ENCODE measurements around the gene BRPF3. TPM values are rescaled to one million over a fixed set of nuclear protein-coding genes. Genes with fewer than 3 reads are reported as not detected.

Gene BRPF3
- total and polyA plus RNA-seq, 7 donors: 15.3 to 47.2 (median 21.0) TPM

- WGBS, 3 donors: 90 to 97% (median 96%) methylated on average over 2 of the region's 2 CpGs
- no peak overlapping the region for H3K27ac ChIP-seq
- DNase-seq (no peak), ATAC-seq (no peak)
- H3K36me3 ChIP-seq (ENCODE audit: insufficient read depth in 1 of 2, low read depth in 1 of 2): no peaks in the 10 kb centered on the region
- no peak for TF ChIP-seq CTCF (IDR thresholded peaks at IDR 0.05)
- intact Hi-C loops (cut with DNase I): no loop called here
- no peaks in the 10 kb centered on the region for H3K4me1 ChIP-seq
- H3K27me3 ChIP-seq (ENCODE audit: insufficient read depth in 3 of 3, low read length in 2 of 3): no peaks in the 10 kb centered on the region
- no peak overlapping the region for H3K4me3 ChIP-seq
- H3K9me3 ChIP-seq: no peaks in the 10 kb centered on the region
Observed at GRCh38 chr6:36154286-36154685, 42.3 kb upstream of the BRPF3 start.

DNA sequence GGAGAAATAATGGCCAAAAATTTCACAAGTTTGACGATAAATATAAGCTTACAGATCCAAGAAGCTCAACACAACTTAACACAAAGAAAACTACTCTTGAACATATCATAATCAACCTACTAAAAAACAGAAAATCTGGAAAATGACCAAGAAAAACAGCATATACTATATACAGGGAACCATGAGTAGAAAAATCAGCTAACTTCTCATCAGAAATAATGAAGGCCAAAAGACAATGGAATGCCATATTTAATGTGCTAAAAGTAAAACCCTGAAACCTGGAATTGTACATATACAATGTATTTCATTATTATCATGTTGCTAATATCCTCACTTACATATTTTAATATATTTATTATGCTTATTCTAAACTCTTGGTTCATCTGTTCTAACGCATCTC lies 40.9 kb upstream of the BRPF3 start:
- no peaks in the 10 kb centered on the region for H3K9me3 ChIP-seq
- WGBS, 3 donors: 93 to 99% (median 97%) methylated on average over 2 of the region's 2 CpGs
- no peak for ATAC-seq
- no peak overlapping the region for H3K4me3 ChIP-seq
- peaks cover 0 to 2% of the 10 kb centered on the region in 2 donors for H3K36me3 ChIP-seq (ENCODE audit: insufficient read depth in 1 of 2, low read depth in 1 of 2)
- no peak overlapping the region for H3K27ac ChIP-seq
- no peak for TF ChIP-seq CTCF (IDR thresholded peaks at IDR 0.05)
- intact Hi-C loops (cut with DNase I): no loop called here
- DNase-seq: no peak
- H3K4me1 ChIP-seq: no peaks in the 10 kb centered on the region
- no peaks in the 10 kb centered on the region for H3K27me3 ChIP-seq (ENCODE audit: insufficient read depth in 3 of 3, low read length in 2 of 3)

- no peaks in the 10 kb centered on the region for H3K4me1 ChIP-seq
- no peak overlapping the region for H3K4me3 ChIP-seq
- no peak for ATAC-seq
- peaks cover 0 to 2% of the 10 kb centered on the region in 2 donors for H3K36me3 ChIP-seq (ENCODE audit: insufficient read depth in 1 of 2, low read depth in 1 of 2)
- no peaks in the 10 kb centered on the region for H3K9me3 ChIP-seq
- intact Hi-C loops (cut with DNase I): no loop called here
- no peak overlapping the region for H3K27ac ChIP-seq
- no peak for DNase-seq
- no peak for TF ChIP-seq CTCF (IDR thresholded peaks at IDR 0.05)
- whole genome bisulfite sequencing, 3 donors: 89 to 92% (median 89%) methylated on average over 4 of the region's 4 CpGs
- H3K27me3 ChIP-seq (ENCODE audit: insufficient read depth in 3 of 3, low read length in 2 of 3): no peaks in the 10 kb centered on the region
Observed at GRCh38 chr6:36160147-36160760, 36.3 kb upstream of the BRPF3 start.

DNA sequence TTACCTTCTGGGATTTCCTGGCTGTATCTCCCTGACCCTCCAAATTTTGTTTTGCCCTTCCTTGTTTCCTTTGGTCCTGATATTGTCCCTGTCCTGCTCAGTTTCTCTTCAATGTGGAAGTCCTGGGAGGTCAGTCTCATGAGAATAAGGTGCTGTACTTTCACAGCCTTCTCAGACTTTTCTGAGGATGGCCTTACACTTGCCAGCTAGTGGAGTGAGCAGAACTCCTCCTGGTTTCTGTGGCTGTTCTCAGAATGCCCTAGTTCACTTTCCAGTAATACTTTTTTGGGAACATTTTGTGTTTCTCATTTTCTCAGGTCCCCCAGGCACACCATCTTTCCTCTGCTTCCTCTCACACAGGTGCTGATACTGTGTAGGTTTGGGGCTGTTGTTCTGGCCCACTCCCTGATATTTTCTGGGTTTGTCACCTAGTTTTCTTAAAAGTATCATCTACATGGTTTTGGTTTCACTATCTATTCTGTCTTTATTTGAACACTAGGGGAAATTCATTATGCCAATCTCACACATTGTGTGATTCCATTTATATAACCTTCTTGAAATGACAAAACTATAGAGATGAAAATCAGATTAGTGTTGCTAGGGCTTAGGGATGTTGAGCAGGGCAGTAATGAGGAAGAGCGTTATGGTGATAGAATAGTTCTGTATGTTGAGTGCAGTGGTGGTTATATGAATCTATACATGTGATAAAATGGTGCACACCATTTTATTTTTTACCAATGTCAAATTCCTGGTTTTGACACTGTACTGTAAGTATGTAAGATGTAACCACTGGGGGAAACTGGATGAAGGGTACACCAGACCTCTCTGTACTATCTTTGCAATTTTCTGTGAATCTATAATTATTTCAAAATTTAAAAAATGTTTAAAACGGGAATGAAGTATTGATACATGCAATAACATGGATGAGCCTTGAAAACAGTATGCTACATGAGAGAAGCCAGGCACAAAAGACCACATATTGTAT lies 27.2 kb upstream of the BRPF3 start:
- Histone ChIP-seq H3K27ac (no peak overlapping the region), H3K36me3 (ENCODE audit: insufficient read depth in 1 of 2, low read depth in 1 of 2) (peaks cover 0 to 4% of the 10 kb centered on the region in 2 donors), H3K27me3 (ENCODE audit: insufficient read depth in 3 of 3, low read length in 2 of 3) (no peaks in the 10 kb centered on the region), H3K4me1 (no peaks in the 10 kb centered on the region), H3K9me3 (no peaks in the 10 kb centered on the region), H3K4me3 (no peak overlapping the region)
- ATAC-seq: no peak
- TF ChIP-seq CTCF (IDR thresholded peaks at IDR 0.05): no peak
- intact Hi-C loops (cut with DNase I): no loop called here
- WGBS, 3 donors: 96 to 98% (median 97%) methylated on average over 2 of the region's 2 CpGs
- no peak for DNase-seq
